Measurements from ENCODE around the gene SEMA4C. TPM values are rescaled to one million over a fixed set of nuclear protein-coding genes. Genes with fewer than 3 reads are reported as not detected.

Gene SEMA4C
- polyA plus RNA-seq, 3 donors: 0.08 to 5.7 (median 0.21) TPM

DNA sequence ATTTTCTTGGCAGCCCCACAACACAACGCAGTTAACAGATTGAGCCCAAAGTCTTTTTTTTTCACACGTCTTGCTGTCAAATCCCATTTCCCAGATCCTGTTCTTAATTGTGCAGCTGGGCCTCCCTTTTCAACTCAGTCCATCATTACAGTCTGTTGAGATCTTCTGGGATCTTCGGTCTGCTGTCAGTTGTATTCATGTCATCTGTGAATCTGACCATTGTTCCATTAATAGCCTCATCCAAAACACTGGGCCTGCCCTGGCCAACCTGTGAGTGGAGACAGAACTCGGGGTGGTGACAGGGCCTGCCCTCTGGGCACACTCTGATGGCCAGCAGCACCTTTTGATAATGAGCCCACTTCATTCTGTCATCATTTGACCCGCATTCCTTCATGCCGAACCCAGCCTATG, 39.7 kb upstream of the SEMA4C start:
- Histone ChIP-seq H2AFZ (ENCODE audit: insufficient read depth, low read depth, low read length, poor library complexity, severe bottlenecking) (no peak overlapping the region), H3K4me3 (replicated peaks in 1 of 3; ENCODE audit: low read depth in 2 of 3, low read length in 3 of 3) (no peak overlapping the region), H4K20me1 (ENCODE audit: insufficient read depth, low read length) (no peaks in the 10 kb centered on the region), H3K36me3 (replicated peaks in 1 of 2; ENCODE audit: control insufficient read depth in 1 of 2, insufficient read depth in 2 of 2, low read length in 2 of 2) (no peaks in the 10 kb centered on the region), H3K79me2 (ENCODE audit: insufficient read depth, low read length) (no peaks in the 10 kb centered on the region), H3K27me3 (ENCODE audit: control insufficient read depth in 2 of 2, insufficient read depth in 2 of 2, low read length in 2 of 2) (peaks cover 0 to 18% of the 10 kb centered on the region in 2 donors), H3K9me3 (replicated peaks in 1 of 2; ENCODE audit: control insufficient read depth in 1 of 2, insufficient read depth in 1 of 2, low read length in 2 of 2) (no peaks in the 10 kb centered on the region), H3K27ac (ENCODE audit: low read depth in 1 of 2, low read length in 2 of 2) (no peak overlapping the region), H3K4me2 (replicated peaks; ENCODE audit: extremely low read depth, low read length, poor library complexity, severe bottlenecking) (no peak overlapping the region), H3K9ac (ENCODE audit: insufficient read depth, low read length, poor library complexity, severe bottlenecking) (no peak overlapping the region), H3K4me1 (ENCODE audit: control insufficient read depth in 1 of 2, insufficient read depth in 2 of 2, low read length in 2 of 2) (peaks cover 12 to 15% of the 10 kb centered on the region in 2 donors)
- WGBS (ENCODE audit: insufficient coverage): 87% methylated on average over 4 of the region's 6 CpGs
- H3K36me3 Mint-ChIP-seq: no peaks in the 10 kb centered on the region
- peaks cover 26 to 42% (median 30%) of the 10 kb centered on the region in 3 donors for H3K27me3 Mint-ChIP-seq (ENCODE audit: low read depth in 3 of 3)
- peaks cover 16% of the 10 kb centered on the region for H3K4me1 Mint-ChIP-seq
- H3K27ac Mint-ChIP-seq: no peak overlapping the region
- intact Hi-C loops (cut with micrococcal nuclease): no loop called here
- H3K9me3 Mint-ChIP-seq: peaks cover 0 to 3% (median 0%) of the 10 kb centered on the region in 7 donors
- DNase-seq: no peak
- no peak for TF ChIP-seq CTCF (IDR thresholded peaks at IDR 0.05)
- no peak overlapping the region for H3K4me3 Mint-ChIP-seq

- Histone ChIP-seq H3K36me3 (replicated peaks in 1 of 2; ENCODE audit: control insufficient read depth in 1 of 2, insufficient read depth in 2 of 2, low read length in 2 of 2) (no peaks in the 10 kb centered on the region), H3K27me3 (ENCODE audit: control insufficient read depth in 2 of 2, insufficient read depth in 2 of 2, low read length in 2 of 2) (peaks cover 0 to 3% of the 10 kb centered on the region in 2 donors), H4K20me1 (ENCODE audit: insufficient read depth, low read length) (no peaks in the 10 kb centered on the region), H2AFZ (ENCODE audit: insufficient read depth, low read depth, low read length, poor library complexity, severe bottlenecking) (no peak overlapping the region), H3K9ac (ENCODE audit: insufficient read depth, low read length, poor library complexity, severe bottlenecking) (no peak overlapping the region), H3K4me2 (replicated peaks; ENCODE audit: extremely low read depth, low read length, poor library complexity, severe bottlenecking) (no peak overlapping the region), H3K4me1 (ENCODE audit: control insufficient read depth in 1 of 2, insufficient read depth in 2 of 2, low read length in 2 of 2) (peaks cover 0 to 5% of the 10 kb centered on the region in 2 donors), H3K27ac (ENCODE audit: low read depth in 1 of 2, low read length in 2 of 2) (no peak overlapping the region), H3K79me2 (ENCODE audit: insufficient read depth, low read length) (no peaks in the 10 kb centered on the region), H3K4me3 (replicated peaks in 1 of 3; ENCODE audit: low read depth in 2 of 3, low read length in 3 of 3) (no peak overlapping the region), H3K9me3 (replicated peaks in 1 of 2; ENCODE audit: control insufficient read depth in 1 of 2, insufficient read depth in 1 of 2, low read length in 2 of 2) (no peaks in the 10 kb centered on the region)
- DNase-seq: no peak
- H3K36me3 Mint-ChIP-seq: no peaks in the 10 kb centered on the region
- no peak overlapping the region for H3K4me3 Mint-ChIP-seq
- no peak for TF ChIP-seq CTCF (IDR thresholded peaks at IDR 0.05)
- H3K27ac Mint-ChIP-seq: no peak overlapping the region
- intact Hi-C loops (cut with micrococcal nuclease): no loop called here
- no peaks in the 10 kb centered on the region for H3K9me3 Mint-ChIP-seq
- H3K27me3 Mint-ChIP-seq (ENCODE audit: low read depth in 3 of 3): peaks cover 24 to 39% (median 26%) of the 10 kb centered on the region in 3 donors
- WGBS (ENCODE audit: insufficient coverage): 92% methylated on average over 18 of the region's 21 CpGs
- peaks cover 10% of the 10 kb centered on the region for H3K4me1 Mint-ChIP-seq
Measured at GRCh38 chr2:96907115-96908041, 37.5 kb upstream of the SEMA4C start.

All from CD14-positive monocyte (primary cell).